ENCODE data around the gene PCBD2.

The PCBD2 gene

DNA sequence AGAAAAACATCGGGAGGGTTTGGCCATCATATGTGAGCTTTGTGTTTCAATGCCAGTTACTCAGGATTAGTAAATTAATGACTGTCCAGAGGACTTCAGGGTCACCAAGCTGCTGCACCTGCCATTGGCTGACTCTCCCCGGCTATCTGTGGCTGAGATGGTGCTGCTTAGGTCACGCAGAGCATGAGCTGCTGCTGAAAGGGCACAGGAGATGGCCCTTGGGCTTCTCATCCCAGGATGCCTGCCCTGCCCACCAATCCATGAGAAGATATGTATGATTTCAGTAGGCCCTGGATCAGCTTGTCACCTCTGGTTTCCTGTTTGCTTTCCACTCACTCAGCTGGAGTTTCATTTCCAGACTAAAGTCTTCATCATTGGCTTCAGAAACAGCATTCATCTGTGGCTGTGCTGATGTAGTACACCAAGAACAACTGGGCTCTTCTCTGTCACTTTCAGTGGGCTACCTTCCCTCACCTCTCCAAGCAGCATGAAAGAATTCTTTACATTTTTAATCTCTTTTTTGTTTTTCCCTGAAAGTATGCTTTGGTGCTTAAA, 60.4 kb downstream of the PCBD2 start:
- intact Hi-C loops (cut with DNase I; ENCODE audit: low total_unique reads), result no loop called here
- no peak for DNase-seq
- Histone ChIP-seq H3K4me1 (no peaks in the 10 kb centered on the region), H3K27ac (no peak overlapping the region), H3K4me3 (no peak overlapping the region), H3K9me3 (no peaks in the 10 kb centered on the region), H3K27me3 (no peaks in the 10 kb centered on the region), H3K36me3 (peaks cover 8 to 35% (median 11%) of the 10 kb centered on the region in 3 donors)
- TF ChIP-seq, protein P1, sequence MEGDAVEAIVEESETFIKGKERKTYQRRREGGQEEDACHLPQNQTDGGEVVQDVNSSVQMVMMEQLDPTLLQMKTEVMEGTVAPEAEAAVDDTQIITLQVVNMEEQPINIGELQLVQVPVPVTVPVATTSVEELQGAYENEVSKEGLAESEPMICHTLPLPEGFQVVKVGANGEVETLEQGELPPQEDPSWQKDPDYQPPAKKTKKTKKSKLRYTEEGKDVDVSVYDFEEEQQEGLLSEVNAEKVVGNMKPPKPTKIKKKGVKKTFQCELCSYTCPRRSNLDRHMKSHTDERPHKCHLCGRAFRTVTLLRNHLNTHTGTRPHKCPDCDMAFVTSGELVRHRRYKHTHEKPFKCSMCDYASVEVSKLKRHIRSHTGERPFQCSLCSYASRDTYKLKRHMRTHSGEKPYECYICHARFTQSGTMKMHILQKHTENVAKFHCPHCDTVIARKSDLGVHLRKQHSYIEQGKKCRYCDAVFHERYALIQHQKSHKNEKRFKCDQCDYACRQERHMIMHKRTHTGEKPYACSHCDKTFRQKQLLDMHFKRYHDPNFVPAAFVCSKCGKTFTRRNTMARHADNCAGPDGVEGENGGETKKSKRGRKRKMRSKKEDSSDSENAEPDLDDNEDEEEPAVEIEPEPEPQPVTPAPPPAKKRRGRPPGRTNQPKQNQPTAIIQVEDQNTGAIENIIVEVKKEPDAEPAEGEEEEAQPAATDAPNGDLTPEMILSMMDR (IDR thresholded peaks at IDR 0.05), result no peak

DNA sequence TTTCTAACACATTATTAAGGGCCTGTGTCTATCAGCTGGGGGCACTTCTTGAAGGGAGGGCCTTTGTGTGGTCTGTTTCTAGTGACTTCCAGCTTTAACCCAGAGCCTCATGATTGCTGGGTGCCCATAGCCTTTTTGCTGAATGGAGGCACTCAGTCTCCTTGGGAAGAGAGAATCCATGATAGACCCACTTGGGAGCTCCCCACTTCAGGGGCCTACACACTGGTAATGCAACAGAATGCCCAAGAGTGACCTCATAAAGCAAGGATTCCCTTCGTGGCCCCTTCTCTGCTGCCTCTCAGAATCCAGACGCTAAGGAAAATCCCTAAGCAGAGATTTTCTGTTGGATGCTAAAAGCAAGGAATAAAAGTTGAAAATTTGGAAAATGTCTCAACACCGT, 62.7 kb downstream of the PCBD2 start, which contains the start of gene CATSPER3:
Gene CATSPER3, plus strand, starts transcription at position 301 of the 400 bp plus-strand sequence. Its CDS starts 85 bp downstream, at position 386.
- Histone ChIP-seq H3K27ac (no peak within 1 kb of the TSS), H3K4me1 (no peaks in the 10 kb centered on the region), H3K9me3 (no peaks in the 10 kb centered on the region), H3K36me3 (peaks cover 0 to 18% (median 2%) of the 10 kb centered on the region in 3 donors), H3K4me3 (no peak within 1 kb of the TSS), H3K27me3 (no peaks in the 10 kb centered on the region)
- no peak for DNase-seq
- intact Hi-C loops (cut with DNase I; ENCODE audit: low total_unique reads), result no loop called here
- TF ChIP-seq, protein P1 (IDR thresholded peaks at IDR 0.05), result no peak

DNA sequence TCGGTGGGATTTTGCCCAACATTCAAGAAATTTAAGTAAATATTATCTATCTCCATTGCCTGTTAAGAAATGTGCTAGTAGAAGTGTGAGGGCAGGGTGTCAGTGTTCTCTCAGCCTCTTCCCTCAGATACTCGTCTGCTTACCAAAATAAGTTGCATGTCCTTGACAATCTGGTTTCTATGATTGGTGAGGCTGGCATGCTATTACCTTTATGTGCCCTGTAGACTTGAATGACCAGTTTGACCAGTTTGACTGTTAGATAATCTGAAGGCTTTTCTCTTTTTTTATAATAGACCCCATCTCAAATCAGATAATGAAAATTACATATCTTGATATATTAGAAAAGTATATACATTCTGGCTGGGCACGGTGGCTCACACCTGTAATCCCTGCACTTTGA, 63.1 kb downstream of the PCBD2 start:
- H3K9me3 ChIP-seq, result no peaks in the 10 kb centered on the region
- DNase-seq, result no peak
- H3K27me3 ChIP-seq, result no peaks in the 10 kb centered on the region
- H3K4me3 ChIP-seq, result no peak overlapping the region
- intact Hi-C loops (cut with DNase I; ENCODE audit: low total_unique reads), result no loop called here
- H3K36me3 ChIP-seq, result peaks cover 0 to 18% (median 0%) of the 10 kb centered on the region in 3 donors
- no peaks in the 10 kb centered on the region for H3K4me1 ChIP-seq
- TF ChIP-seq, protein P1 (IDR thresholded peaks at IDR 0.05), result no peak
- no peak overlapping the region for H3K27ac ChIP-seq

DNA sequence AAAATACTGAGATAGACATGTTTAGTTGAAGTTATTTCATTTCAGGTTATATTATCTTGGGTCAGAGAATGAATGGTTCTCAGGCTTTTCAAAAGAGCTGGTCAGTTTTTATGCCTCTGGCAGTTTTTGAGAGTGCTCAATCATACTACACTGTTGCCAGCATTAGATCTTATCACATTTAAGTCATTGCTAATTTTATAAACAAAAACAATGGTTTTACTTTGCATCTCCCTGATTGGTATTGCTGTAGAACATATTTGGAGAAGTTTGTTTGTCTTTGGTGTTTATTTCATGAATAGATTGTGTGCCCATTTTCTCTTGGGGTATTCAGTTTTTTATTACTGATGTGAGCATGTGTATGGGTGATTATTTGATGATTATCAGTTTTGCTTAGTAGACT, 64.2 kb downstream of the PCBD2 start:
- Histone ChIP-seq H3K27me3 (no peaks in the 10 kb centered on the region), H3K36me3 (peaks cover 0 to 18% (median 0%) of the 10 kb centered on the region in 3 donors), H3K4me3 (no peak overlapping the region), H3K27ac (no peak overlapping the region), H3K4me1 (no peaks in the 10 kb centered on the region), H3K9me3 (no peaks in the 10 kb centered on the region)
- DNase-seq, result no peak
- intact Hi-C loops (cut with DNase I; ENCODE audit: low total_unique reads), result no loop called here
- TF ChIP-seq, protein P1 (IDR thresholded peaks at IDR 0.05), result no peak

DNA sequence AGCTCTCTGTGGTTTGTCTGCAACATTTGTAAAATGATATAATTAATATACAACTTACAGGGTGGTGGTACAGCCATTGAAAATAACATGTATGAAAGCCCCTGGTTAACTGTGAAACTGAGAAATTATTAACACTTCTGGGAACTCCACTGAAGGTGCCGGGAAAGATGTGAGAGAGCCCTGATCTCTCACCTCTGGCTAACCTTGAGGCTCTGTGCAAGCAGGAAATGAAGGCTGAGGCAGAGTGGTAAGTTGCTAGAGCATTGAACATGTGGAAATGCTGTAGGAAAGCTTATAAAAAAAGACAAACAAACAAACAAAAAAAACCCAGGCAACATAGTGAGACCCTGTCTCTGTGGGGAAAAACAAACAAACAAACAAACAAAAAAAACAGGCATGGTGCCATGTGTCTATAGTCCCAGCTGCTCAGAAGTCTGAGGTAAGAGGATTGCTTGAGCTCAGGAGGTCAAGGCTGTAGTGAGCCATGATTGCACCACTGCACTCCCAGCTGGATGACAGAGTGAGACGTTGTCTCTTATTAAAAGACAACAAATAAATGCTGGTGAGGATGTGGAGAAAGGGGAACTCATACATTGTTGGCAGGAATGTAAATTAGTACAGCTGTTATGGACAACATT, 70.3 kb downstream of the PCBD2 start:
- Histone ChIP-seq H3K9me3 (peaks cover 0 to 17% (median 14%) of the 10 kb centered on the region in 3 donors), H3K27me3 (no peaks in the 10 kb centered on the region), H3K4me1 (no peaks in the 10 kb centered on the region), H3K36me3 (peaks cover 0 to 6% (median 5%) of the 10 kb centered on the region in 3 donors), H3K27ac (no peak overlapping the region), H3K4me3 (no peak overlapping the region)
- intact Hi-C loops (cut with DNase I; ENCODE audit: low total_unique reads), result no loop called here
- TF ChIP-seq, protein P1 (IDR thresholded peaks at IDR 0.05), result no peak
- no peak for DNase-seq

Data from tibial artery (tissue), 4 donors.